NCI-H128 (cell line): ENCODE measurements around the gene SLC3A2.
"Not testable (repeated sequence)": the region's sequence is repeated elsewhere in the genome, so short reads cannot be mapped to it uniquely, and the experiment has no call there.

Source experiments
- DNase-seq: peaks from one replicate; lab custom pipeline; 2025; ENCODE audit not compliant: unreplicated experiment; lab: John Stamatoyannopoulos, UW

Gene SLC3A2

DNA sequence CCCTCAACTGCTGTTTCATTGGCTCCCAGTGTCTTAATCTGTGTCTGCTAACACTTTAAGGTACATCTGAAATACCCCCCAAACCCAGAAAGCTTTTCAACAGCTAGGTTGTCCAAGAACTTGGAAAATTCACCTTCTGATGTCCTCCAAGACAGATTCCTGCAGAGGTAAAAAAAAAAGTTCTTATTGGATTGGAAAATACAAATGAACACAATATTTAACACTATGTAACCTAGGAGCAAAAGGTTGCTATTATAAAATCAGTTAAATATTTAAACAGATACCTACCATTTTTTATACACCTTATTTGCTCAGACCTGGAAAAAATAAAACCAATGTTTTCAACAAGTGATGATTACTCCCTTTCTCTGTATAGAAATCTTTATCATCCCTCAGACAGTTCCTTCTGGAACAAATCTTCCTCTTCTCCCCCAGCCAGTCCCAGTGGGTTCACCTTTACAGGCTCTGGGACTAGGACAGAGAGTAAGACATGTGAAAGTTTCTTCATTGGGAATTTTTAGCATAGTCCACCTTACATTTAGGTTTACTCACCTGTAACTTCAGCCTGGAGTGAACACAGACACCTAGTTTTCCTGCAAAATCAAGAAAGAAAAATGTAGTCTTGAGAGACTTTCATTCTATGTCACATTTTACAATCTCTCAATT, 28.0 kb upstream of the SLC3A2 start:
- DNase-seq: no peak

GRCh38 chr11:62853279-62853965, 27.3 kb upstream of the SLC3A2 start:
- no peak for DNase-seq

DNA sequence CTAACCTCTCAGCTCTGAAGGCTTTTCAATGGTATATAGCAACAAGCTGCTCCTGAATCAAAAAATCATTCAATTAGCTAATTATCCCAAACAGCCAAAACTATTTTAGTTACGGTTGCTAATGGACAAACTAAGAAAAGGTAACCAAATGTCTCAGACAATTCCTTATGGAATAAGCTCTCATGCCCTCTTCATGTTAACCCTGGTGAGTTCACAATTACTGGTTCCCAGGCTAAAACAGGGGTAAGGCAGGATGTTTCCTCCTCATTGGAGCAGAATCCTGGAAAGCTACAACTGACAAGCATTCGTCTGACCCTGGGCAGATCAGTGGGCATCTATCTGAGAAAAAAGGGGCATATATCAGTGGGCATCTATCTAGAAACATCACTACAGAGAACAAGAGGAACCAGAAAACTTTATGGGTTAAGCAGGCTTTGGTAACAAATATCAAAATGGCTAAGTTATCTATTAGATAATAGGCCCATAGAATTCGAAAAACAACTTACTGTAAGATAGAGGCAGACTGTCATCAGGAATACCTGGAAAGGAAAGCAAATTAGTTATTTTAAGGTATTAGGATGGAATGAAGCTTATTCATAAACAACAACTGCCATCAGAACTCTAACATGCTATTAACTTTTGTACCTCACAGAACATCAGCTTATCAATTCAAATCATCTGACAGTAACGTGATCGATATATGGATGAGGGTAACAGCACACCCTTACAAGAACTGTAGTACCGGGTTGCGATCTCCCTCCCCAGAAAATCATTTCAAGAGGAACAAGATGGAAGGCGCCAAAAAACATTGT, 26.5 kb upstream of the SLC3A2 start:
- no peak for DNase-seq

GRCh38 chr11:62854825-62855570, 25.7 kb upstream of the SLC3A2 start:
- no peak for DNase-seq

- DNase-seq: peak; percentile 93
Measured at GRCh38 chr11:62855571-62856332, 24.9 kb upstream of the SLC3A2 start.

DNA sequence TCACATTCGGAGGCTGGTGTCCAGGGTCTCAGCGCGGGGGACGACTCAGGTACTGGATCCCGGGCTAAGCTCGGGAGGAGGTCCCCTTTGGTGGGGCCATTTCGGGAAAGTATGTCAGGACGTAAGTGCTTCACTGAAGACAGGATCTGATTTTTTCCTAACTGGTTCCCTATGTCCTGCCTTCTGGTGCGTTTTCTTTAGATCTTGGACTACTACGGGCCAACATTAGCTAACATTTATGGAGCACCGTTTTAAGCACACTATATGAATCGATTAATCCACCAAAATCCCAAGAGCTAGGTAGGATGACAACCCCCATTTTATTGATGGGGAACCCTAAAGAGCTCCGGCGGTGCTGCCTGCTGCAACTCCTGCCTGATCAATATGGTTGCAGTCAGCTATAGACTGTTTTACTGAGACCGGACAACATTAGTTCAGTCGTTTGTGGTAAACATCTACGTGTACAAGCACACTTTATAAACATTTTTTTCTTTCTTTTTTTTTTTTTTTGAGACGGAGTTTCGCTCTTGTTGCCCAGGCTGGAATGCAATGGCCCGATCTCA, 24.3 kb upstream of the SLC3A2 start:
- no peak for DNase-seq

- no peak for DNase-seq
Measured at GRCh38 chr11:62857541-62857982, 23.1 kb upstream of the SLC3A2 start.

DNA sequence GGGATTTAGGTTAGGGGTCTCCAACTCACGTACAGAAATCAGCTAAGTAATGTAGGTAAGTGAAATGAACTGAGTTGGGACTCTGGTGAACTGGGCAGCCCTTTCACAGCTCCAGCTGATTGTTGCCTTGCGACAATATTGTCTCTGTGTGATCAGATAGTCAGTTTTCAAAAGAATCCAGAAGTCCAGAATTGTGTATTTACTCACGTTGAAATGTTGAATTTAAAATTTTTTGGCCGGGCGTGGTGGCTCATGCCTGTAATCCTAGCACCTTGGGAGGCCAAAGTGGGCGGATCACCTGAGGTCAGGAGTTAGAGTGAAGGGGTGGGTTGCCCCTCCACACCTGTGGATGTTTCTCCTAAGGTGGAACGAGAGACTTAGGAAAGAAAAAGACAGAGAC, 22.5 kb upstream of the SLC3A2 start:
- no peak for DNase-seq

DNA sequence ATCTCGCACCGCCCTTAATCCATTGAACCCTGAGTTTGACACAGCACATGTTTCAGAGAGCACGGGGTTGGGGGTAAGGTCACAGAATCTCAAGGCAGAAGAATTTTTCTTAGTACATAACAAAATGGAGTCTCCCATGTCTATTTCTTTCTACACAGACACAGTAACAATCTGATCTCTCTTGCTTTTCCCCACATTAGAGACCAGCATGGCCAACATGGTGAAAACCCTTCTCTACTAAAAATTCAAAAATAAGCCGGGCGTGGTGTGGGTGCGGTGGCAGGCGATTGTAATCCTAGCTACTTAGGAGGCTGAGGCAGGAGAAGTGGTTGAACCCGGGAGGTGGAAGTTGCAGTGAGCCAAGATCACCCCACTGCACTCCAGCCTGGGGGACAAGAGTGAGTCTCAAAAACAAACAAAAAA, 21.4 kb upstream of the SLC3A2 start:
- DNase-seq: not testable (repeated sequence)

GRCh38 chr11:62860835-62861563, 19.7 kb upstream of the SLC3A2 start:
- DNase-seq: no peak

DNA sequence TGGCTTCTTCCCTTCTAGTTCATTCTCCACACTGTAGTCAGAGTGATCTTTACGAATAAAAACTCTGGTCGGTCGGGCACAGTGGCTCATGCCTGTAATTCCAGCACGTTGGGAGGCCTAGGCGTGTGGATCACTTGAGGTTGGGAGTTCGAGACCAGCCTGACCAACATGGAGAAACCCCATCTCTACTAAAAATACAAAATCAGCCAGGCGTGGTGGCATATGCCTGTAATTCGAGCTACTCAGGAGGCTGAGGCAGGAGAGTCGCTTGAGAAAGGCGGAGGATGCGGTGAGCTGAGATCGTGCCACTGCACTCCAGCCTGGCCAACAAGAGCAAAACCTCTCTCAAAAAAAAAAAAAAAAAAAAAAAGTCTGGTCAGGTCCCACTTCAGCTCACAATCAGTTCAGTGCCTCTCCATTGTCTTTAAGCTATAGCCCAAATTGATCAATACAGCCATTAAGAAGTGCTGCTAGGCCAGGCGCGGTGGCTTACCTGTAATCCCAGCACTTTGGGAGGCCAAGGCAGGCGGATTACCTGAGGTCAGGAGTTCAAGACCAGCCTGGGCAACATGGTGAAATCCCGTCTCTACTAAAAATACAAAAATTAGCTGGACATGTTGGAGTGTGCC, 19.0 kb upstream of the SLC3A2 start:
- not testable (repeated sequence) for DNase-seq

DNA sequence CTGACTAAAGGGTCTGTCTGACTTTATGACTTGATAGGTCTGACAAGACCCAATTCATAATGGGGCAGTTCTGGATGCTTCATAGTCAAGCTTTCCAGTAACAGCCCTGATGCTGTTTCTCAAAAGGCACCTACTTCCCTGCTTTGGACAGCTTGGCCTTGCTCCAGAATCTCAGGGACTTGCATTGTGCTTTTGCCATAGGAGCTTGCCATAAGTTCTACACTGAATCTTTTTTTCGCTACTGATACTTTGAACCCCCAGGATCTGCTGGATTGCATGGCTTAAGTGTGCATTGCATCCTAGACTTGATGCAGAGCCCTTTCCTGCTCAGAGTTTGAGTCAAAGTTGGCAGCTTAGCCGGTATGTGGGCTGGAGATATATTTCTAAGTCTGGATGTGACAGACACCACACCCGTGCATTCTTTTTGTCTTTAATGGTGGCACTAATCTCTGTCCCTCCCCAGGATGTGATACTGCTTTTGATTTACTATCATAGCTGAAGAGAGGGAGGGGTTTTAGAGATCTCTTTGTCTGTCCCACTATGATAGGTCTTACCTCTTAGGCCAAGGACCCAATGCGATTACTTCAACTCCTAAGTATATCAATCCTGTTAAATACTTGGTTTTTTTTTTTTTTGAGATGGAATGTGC, 16.9 kb upstream of the SLC3A2 start:
- no peak for DNase-seq

DNA sequence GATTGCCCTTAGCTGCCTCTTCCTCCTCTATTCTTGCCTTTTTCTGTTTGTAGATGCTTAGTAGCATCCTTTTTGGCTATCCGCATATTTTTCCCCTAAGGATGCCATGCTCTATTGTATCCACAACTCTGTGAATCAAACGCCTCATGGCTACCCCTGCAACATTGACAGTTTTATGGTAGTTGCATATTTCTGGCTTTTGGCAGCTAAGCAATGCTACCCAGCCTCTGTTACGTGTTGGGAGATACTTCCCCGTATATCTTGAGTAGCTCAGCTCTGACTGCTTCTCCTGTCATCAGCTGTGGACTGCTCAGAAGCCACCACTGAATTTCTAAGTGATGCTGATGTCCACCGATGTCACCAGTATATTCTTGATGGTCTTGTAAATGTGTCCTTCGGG, 15.1 kb upstream of the SLC3A2 start:
- DNase-seq: no peak

DNA sequence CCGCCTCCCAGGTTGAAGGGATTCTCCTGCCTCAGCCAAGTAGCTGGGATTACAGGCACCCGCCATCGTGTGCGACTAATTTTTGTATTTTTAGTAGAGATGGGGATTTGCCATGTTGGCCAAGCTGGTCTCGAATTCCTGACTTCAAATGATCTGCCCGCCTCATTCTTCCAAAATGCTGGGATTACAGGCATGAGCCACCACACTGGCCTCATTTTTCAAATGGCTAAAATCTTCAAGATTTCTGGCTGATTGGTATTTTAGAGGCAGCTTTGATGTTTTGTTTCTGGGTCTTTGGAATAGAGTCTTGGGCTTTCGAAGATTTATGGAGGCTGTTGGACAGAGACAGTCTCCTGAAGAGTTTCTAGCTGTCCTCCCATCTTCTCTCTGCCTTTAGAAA, 5.8 kb upstream of the SLC3A2 start:
- DNase-seq: no peak

GRCh38 chr11:62875698-62876478, 4.8 kb upstream of the SLC3A2 start:
- DNase-seq: no peak

DNA sequence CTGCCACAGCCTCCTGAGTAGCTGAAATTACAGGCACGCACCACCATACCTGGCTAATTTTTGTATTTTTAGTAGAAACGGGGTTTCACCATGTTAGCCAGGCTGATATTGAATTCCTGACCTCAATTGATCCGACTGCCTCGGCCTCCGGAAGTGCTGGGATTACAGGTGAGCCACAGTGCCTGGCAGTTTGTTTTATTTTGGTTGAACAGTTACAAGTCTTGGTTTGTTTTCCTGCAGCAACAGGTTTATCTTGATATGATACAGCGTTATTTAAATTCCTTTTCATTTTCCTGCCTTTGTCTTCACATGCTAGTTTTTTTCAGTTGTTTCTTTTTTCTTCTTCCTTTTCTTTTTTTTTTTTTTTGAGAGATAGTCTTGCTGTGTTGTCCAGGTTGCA, 4.0 kb upstream of the SLC3A2 start:
- no peak for DNase-seq

DNA sequence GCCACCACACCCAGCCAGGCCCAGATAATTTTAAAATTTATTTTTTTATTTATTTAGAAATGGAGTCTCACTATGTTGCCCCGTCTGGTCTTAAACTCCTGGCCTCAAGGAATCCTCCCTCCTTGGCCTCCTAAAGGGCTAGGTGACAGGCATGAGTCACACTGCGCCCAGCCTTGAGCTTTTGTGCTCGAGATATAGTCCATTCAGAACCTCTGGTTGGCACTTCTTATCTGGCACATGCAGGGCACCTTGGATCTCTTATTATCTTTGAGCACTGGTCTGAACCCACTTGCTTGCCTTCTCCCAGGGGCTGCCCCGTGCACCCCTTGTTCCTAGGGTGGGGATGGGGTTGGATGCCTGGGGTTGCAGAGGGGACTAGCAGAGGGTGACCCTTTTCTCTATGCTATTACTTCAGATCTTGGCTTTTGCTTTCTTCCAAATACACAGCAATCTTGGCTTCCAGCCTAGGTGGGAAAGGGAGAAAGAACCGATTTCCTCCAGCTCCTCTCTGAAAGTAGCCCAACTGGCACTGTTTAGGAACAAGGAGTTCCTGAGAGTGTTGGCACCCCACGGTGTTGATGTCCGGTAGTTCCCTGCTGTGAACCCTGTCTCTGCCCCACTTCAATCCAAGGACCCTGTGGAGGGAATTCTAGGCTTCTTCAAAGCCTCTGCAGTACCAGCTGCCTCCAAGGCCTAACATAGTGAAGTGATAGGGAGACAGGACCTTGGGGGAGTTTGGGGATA, 1.3 kb upstream of the SLC3A2 start:
- DNase-seq: no peak
